ENCODE results near the gene ARID5B.

ARID5B gene

DNA sequence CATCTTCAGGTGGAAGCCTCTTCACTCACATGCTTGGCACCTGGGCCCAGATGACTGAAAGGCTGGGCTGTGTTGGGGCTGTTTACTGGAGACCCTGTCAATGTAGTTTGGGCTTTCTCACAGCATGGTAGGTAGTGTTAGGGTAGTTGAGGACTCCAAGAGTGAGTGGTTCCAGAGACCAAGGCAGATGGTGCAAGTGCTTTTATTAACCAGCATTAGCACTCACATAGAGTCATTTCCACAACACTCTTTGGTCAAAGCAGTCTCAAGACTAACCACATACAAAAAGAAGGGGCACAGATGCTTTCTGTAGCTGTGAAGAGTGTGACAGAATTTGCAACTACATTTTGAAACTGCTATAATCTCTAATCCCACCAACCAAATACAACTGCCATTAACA lies 232.1 kb downstream of the ARID5B start:
- no peak overlapping the region for H3K9ac ChIP-seq (ENCODE audit: low read depth, low read length)
- H3K27ac ChIP-seq (ENCODE audit: low read length), result no peak overlapping the region
- ATAC-seq (ENCODE audit: insufficient read depth, low read depth) (no peak), DNase-seq (no peak)
- no peak overlapping the region for H2AFZ ChIP-seq (ENCODE audit: low read depth, low read length)
- no peak for TF ChIP-seq EZH2 (IDR thresholded peaks at IDR 0.05; ENCODE audit: borderline replicate concordance, low read depth, low read length, severe bottlenecking)
- TF ChIP-seq, protein P1, sequence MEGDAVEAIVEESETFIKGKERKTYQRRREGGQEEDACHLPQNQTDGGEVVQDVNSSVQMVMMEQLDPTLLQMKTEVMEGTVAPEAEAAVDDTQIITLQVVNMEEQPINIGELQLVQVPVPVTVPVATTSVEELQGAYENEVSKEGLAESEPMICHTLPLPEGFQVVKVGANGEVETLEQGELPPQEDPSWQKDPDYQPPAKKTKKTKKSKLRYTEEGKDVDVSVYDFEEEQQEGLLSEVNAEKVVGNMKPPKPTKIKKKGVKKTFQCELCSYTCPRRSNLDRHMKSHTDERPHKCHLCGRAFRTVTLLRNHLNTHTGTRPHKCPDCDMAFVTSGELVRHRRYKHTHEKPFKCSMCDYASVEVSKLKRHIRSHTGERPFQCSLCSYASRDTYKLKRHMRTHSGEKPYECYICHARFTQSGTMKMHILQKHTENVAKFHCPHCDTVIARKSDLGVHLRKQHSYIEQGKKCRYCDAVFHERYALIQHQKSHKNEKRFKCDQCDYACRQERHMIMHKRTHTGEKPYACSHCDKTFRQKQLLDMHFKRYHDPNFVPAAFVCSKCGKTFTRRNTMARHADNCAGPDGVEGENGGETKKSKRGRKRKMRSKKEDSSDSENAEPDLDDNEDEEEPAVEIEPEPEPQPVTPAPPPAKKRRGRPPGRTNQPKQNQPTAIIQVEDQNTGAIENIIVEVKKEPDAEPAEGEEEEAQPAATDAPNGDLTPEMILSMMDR (IDR thresholded peaks at IDR 0.05; ENCODE audit: borderline replicate concordance, extremely low read depth, low read length, poor library complexity, severe bottlenecking), result no peak
- H3K79me2 ChIP-seq (ENCODE audit: insufficient read depth, low read length), result no peaks in the 10 kb centered on the region
- H3K36me3 ChIP-seq (ENCODE audit: insufficient read depth, low read length), result no peaks in the 10 kb centered on the region
- no peaks in the 10 kb centered on the region for H4K20me1 ChIP-seq (ENCODE audit: insufficient read depth, low read length)
- no peaks in the 10 kb centered on the region for H3K4me1 ChIP-seq (ENCODE audit: insufficient read depth, low read length)
- no peaks in the 10 kb centered on the region for H3K27me3 ChIP-seq (ENCODE audit: insufficient read depth, low read length, poor library complexity)
- H3K4me3 ChIP-seq (ENCODE audit: low read depth in 1 of 2, low read length in 2 of 2), result no peak overlapping the region
- no peaks in the 10 kb centered on the region for H3K9me3 ChIP-seq (ENCODE audit: insufficient read depth, low read length, severe bottlenecking)
- no peak overlapping the region for H3K4me2 ChIP-seq (ENCODE audit: insufficient read depth, low read length)

DNA sequence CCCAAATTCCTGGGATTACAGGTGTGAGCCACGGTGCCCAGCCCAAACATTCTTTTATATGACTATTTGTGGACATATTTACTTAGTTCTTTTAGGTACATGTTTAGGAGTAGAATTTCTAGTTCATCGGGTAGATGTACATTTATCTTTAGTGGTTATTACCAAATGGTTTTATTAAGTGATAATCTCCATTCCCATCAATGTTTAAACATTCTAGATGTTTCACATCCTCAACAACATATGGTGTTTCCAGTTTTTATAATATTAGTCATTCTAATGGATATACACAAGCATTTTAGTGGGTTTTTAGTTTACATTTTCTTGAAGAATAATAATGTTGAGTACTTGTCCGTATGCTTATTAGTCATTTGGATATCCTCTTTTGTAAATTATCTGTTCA lies 235.4 kb downstream of the ARID5B start:
- TF ChIP-seq, protein P1 (IDR thresholded peaks at IDR 0.05; ENCODE audit: borderline replicate concordance, extremely low read depth, low read length, poor library complexity, severe bottlenecking), result no peak
- TF ChIP-seq EZH2 (IDR thresholded peaks at IDR 0.05; ENCODE audit: borderline replicate concordance, low read depth, low read length, severe bottlenecking), result no peak
- Histone ChIP-seq H3K36me3 (ENCODE audit: insufficient read depth, low read length) (no peaks in the 10 kb centered on the region), H3K27ac (ENCODE audit: low read length) (no peak overlapping the region), H3K4me1 (ENCODE audit: insufficient read depth, low read length) (no peaks in the 10 kb centered on the region), H3K79me2 (ENCODE audit: insufficient read depth, low read length) (no peaks in the 10 kb centered on the region), H3K9ac (ENCODE audit: low read depth, low read length) (no peak overlapping the region), H3K4me2 (ENCODE audit: insufficient read depth, low read length) (no peak overlapping the region), H3K4me3 (ENCODE audit: low read depth in 1 of 2, low read length in 2 of 2) (no peak overlapping the region), H3K9me3 (ENCODE audit: insufficient read depth, low read length, severe bottlenecking) (no peaks in the 10 kb centered on the region), H4K20me1 (ENCODE audit: insufficient read depth, low read length) (no peaks in the 10 kb centered on the region), H2AFZ (ENCODE audit: low read depth, low read length) (no peak overlapping the region), H3K27me3 (ENCODE audit: insufficient read depth, low read length, poor library complexity) (no peaks in the 10 kb centered on the region)
- ATAC-seq (ENCODE audit: insufficient read depth, low read depth) (no peak), DNase-seq (no peak)
